ENCODE results near the gene ADCK1.
A peak's percentile ranks its signal among the peaks of the same experiment; 100 is the strongest.

ADCK1 gene

DNA sequence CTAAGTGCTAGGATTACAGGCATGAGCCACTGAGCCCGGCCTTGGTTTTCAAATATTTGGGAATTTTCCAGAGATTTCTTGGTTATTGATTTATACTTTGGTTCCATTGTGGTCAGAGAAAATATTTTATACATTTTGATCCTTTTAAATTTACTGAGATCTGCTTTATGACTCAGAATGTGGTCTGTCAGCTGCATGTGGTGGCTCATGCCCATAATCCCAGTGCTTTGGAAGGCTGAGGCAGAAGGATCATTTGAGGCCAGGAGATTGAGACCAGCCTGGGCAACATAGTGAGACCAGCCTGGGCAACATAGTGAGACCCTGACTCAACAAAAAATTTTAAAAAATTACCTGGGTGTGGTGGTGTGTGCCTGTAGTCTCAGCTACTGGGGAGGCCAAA, 49.8 kb downstream of the ADCK1 start:
- TF ChIP-seq, protein P1, sequence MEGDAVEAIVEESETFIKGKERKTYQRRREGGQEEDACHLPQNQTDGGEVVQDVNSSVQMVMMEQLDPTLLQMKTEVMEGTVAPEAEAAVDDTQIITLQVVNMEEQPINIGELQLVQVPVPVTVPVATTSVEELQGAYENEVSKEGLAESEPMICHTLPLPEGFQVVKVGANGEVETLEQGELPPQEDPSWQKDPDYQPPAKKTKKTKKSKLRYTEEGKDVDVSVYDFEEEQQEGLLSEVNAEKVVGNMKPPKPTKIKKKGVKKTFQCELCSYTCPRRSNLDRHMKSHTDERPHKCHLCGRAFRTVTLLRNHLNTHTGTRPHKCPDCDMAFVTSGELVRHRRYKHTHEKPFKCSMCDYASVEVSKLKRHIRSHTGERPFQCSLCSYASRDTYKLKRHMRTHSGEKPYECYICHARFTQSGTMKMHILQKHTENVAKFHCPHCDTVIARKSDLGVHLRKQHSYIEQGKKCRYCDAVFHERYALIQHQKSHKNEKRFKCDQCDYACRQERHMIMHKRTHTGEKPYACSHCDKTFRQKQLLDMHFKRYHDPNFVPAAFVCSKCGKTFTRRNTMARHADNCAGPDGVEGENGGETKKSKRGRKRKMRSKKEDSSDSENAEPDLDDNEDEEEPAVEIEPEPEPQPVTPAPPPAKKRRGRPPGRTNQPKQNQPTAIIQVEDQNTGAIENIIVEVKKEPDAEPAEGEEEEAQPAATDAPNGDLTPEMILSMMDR (IDR thresholded peaks at IDR 0.05; ENCODE audit: low read length, missing control alignments): no peak
- no peak for DNase-seq (ENCODE audit: low read depth)
- no peak overlapping the region for H3K4me3 ChIP-seq (replicated peaks; ENCODE audit: low read depth, low read length)

DNA sequence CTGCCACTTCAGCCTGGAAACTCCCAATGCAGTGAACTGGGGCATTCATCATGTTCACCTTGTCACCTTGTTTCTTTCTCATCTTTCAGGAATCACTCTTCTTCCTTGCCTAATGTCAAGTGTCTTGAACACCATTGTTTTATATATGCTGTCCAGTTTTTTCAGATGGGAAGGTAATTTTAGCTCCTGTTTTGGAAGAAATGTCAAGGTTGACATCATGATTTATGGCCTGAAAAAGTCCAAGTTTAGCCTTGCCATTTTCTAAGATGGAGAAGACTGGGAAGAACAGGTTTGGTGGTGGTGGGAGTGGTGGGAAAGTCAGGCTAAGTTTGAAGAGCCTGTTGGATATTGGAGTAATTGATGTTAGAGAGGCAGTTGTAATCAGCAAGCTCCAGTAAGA, 54.0 kb downstream of the ADCK1 start:
- no peak for DNase-seq (ENCODE audit: low read depth)
- no peak overlapping the region for H3K4me3 ChIP-seq (replicated peaks; ENCODE audit: low read depth, low read length)
- TF ChIP-seq, protein P1 (IDR thresholded peaks at IDR 0.05; ENCODE audit: low read length, missing control alignments): no peak

DNA sequence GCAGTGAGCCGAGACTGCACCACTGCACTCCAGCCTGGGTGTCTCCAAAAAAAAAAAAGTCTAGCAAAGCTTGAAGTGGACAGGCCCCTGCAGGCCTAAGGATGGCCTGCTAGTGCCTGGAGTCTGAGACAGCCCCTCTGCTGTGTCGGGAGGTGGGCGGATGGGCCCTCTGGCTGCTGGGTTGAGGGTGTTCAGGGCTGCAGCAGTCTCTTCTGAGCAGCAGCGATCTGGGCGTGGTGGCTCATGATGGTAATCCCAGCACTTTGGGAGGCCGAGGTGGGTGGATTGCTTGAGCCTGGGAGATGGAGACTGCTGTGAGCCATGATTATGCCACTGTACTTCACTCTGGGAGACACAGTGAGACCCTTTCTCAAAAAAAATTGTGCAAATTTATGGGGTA, 57.0 kb downstream of the ADCK1 start:
- H3K4me3 ChIP-seq (replicated peaks; ENCODE audit: low read depth, low read length): no peak overlapping the region
- TF ChIP-seq, protein P1 (IDR thresholded peaks at IDR 0.05; ENCODE audit: low read length, missing control alignments): no peak
- DNase-seq (ENCODE audit: low read depth): no peak

DNA sequence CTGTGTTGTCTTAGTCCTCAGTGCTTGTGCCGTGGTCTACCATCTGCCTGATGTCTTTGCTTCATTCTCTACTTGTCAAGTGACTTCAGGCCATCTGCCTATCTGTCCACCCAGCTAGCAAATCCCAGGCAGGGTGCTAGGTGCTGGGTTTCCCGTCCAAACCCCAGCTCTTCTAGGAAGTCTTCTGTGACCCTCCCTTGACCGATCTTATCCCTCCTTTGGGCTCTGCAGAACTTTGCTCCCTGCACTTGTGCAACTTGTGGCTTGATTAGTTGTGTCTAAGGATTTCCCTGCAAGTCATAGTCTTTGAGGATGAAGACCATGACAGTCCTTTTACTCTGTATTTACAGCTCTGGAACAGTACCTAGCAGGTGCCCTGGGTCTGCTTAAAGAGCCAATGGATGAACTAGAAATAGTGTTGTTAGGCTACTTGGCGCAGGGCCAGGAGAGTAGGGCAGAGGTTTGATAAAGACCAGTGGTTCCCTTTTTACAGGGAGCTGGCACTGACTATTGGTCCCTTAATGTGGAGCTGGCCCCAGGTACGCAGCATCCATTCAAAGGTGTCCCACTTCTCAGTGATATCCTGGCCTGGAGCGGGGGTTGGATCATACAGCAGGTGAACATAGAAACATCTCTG, 60.1 kb downstream of the ADCK1 start:
- TF ChIP-seq, protein P1 (IDR thresholded peaks at IDR 0.05; ENCODE audit: low read length, missing control alignments): no peak
- H3K4me3 ChIP-seq (replicated peaks; ENCODE audit: low read depth, low read length): no peak overlapping the region
- DNase-seq (ENCODE audit: low read depth): no peak

DNA sequence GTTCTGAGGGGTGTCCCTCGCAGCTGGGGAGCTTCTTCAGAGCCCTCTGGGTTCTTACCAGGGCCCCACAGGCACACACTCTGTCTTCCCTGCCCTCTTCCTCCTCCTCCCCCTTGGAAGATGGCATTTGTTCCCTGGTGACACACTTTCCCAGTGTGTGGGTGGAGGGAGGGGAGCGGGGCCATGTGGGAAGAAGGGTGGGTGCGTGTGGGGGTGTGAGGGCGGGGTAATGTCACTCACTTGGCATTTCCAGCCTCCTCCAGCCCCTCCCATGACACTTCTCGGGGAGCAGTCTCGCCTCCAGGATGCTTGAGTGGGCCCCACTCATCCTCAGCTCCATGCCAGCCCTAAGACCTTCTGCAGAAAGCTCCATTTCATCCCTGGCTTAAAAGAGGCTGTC, 61.3 kb downstream of the ADCK1 start:
- TF ChIP-seq, protein P1 (IDR thresholded peaks at IDR 0.05; ENCODE audit: low read length, missing control alignments): no peak
- no peak overlapping the region for H3K4me3 ChIP-seq (replicated peaks; ENCODE audit: low read depth, low read length)
- no peak for DNase-seq (ENCODE audit: low read depth)

DNA sequence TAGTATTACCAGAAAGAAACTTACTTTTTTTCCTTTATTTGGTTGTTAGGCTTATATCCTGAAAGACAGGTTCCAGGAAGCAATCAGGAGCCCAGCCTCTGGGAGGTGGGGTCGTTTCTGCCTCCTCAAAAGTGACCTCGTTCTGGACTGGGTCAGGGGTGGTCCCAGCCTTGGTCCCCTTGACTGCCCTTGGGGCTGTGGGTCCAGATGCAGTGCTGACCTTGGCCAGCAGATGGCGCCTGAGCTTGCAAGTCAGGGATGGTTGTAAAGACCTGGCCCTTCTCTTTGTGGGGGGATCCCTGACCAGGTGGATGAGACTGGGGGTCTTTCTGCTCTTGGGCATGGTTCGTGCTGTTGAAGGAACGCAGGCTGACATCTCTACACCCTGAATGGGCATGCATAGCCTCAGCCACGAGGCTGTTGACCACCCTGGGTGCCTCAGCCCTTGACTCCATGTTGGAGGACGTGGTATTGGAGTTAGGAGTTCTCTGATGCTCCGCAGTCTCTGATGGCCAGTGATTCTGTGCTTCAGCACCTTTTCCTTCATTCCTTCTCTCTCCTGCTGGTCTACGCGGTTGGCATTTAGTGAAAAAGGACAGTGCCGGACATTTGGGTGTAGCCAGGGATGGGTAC, 62.4 kb downstream of the ADCK1 start:
- peak; percentile 69 for DNase-seq (ENCODE audit: low read depth)
- TF ChIP-seq, protein P1 (IDR thresholded peaks at IDR 0.05; ENCODE audit: low read length, missing control alignments): no peak
- no peak overlapping the region for H3K4me3 ChIP-seq (replicated peaks; ENCODE audit: low read depth, low read length)

DNA sequence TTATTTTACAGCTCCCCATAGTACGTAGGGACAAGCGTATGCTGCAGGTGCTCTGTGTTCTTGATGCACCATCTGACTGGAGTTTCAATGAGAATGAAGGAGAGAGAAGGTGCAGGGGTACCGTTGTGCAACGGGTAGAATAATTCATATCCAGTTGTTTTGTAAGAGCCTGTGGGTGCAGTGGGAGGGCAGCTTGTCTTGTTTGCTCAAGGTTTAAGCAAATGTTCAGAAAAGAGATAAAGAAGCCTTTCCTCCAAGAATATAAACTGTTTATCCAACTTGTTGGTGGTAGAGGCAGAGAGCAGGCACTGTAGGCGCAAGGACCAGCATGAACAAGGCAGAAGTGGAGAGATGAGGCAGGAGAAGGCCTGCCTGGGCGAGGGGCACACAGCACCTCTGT, 64.2 kb downstream of the ADCK1 start:
- no peak for DNase-seq (ENCODE audit: low read depth)
- no peak overlapping the region for H3K4me3 ChIP-seq (replicated peaks; ENCODE audit: low read depth, low read length)
- TF ChIP-seq, protein P1 (IDR thresholded peaks at IDR 0.05; ENCODE audit: low read length, missing control alignments): no peak

Data from fibroblast of pulmonary artery (primary cell).